ENCODE results near the gene TBC1D20. TPM values are rescaled to one million over a fixed set of nuclear protein-coding genes. Genes with fewer than 3 reads are reported as not detected.

TBC1D20 gene
- total RNA-seq, 1 experiment from 2014 or later, result 42.1 TPM

DNA sequence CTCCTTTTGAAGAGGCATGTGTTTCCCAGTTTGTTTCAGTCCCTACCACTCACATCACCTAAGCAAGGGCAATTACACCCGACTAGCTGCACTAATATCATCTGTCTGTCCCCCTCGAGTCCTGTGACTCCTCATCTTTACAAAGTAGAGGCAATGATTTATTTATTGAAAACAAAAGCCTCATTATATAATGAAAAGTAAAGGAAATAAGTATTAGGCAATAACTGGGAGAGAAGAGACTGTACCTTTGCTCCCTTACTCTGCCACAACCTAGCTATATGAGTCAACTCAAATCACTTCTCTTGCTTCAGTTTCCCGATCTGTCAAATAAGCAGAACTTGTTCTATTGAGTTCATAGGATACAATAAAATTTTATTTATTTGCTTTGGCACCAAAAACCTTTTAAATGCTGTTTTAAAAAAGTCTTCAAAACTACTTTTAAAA lies 42.3 kb upstream of the TBC1D20 start:
- Histone ChIP-seq H3K27me3 (ENCODE audit: control insufficient read depth, insufficient read depth, low read length) (no peaks in the 10 kb centered on the region), H3K9me3 (ENCODE audit: control insufficient read depth, insufficient read depth, low read depth, low read length) (no peaks in the 10 kb centered on the region), H3K27ac (ENCODE audit: low read length) (no peak overlapping the region), H3K4me3 (ENCODE audit: low read depth in 2 of 2, low read length in 2 of 2) (no peak overlapping the region), H3K4me1 (ENCODE audit: control insufficient read depth, insufficient read depth, low read length) (no peaks in the 10 kb centered on the region), H3K36me3 (ENCODE audit: control insufficient read depth, insufficient read depth, low read length) (peaks cover 40% of the 10 kb centered on the region)
- intact Hi-C loops (cut with micrococcal nuclease; ENCODE audit: unreplicated experiment), result no loop called here
- TF ChIP-seq TCF7L2 (IDR thresholded peaks at IDR 0.05; ENCODE audit: low read depth, low read length) (no peak), SIN3A (IDR thresholded peaks at IDR 0.05; ENCODE audit: borderline replicate concordance, insufficient read depth, low read depth, low read length) (no peak), POLR2AphosphoS5 (IDR thresholded peaks at IDR 0.05; ENCODE audit: low read depth, low read length) (no peak)
- TF ChIP-seq, protein P1, sequence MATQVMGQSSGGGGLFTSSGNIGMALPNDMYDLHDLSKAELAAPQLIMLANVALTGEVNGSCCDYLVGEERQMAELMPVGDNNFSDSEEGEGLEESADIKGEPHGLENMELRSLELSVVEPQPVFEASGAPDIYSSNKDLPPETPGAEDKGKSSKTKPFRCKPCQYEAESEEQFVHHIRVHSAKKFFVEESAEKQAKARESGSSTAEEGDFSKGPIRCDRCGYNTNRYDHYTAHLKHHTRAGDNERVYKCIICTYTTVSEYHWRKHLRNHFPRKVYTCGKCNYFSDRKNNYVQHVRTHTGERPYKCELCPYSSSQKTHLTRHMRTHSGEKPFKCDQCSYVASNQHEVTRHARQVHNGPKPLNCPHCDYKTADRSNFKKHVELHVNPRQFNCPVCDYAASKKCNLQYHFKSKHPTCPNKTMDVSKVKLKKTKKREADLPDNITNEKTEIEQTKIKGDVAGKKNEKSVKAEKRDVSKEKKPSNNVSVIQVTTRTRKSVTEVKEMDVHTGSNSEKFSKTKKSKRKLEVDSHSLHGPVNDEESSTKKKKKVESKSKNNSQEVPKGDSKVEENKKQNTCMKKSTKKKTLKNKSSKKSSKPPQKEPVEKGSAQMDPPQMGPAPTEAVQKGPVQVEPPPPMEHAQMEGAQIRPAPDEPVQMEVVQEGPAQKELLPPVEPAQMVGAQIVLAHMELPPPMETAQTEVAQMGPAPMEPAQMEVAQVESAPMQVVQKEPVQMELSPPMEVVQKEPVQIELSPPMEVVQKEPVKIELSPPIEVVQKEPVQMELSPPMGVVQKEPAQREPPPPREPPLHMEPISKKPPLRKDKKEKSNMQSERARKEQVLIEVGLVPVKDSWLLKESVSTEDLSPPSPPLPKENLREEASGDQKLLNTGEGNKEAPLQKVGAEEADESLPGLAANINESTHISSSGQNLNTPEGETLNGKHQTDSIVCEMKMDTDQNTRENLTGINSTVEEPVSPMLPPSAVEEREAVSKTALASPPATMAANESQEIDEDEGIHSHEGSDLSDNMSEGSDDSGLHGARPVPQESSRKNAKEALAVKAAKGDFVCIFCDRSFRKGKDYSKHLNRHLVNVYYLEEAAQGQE (IDR thresholded peaks at IDR 0.05; ENCODE audit: insufficient read depth in 1 of 2, low read depth in 2 of 2, low read length in 1 of 2), result no peak
- TF ChIP-seq, protein P2, sequence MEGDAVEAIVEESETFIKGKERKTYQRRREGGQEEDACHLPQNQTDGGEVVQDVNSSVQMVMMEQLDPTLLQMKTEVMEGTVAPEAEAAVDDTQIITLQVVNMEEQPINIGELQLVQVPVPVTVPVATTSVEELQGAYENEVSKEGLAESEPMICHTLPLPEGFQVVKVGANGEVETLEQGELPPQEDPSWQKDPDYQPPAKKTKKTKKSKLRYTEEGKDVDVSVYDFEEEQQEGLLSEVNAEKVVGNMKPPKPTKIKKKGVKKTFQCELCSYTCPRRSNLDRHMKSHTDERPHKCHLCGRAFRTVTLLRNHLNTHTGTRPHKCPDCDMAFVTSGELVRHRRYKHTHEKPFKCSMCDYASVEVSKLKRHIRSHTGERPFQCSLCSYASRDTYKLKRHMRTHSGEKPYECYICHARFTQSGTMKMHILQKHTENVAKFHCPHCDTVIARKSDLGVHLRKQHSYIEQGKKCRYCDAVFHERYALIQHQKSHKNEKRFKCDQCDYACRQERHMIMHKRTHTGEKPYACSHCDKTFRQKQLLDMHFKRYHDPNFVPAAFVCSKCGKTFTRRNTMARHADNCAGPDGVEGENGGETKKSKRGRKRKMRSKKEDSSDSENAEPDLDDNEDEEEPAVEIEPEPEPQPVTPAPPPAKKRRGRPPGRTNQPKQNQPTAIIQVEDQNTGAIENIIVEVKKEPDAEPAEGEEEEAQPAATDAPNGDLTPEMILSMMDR (IDR thresholded peaks at IDR 0.05), result no peak
- no TSS peak for BruUV-seq (replicated peaks)
- in situ Hi-C loops (cut with HindIII; ENCODE audit: low pct_unique_long_range_greater_than_20kb, low sequenced_read_pairs), result no loop called here
- ATAC-seq (no peak), DNase-seq (ENCODE audit: low read depth, low spot score) (no peak)
- POLR2A ChIA-PET, result no interaction called here
- CTCF ChIA-PET, result no interaction called here

DNA sequence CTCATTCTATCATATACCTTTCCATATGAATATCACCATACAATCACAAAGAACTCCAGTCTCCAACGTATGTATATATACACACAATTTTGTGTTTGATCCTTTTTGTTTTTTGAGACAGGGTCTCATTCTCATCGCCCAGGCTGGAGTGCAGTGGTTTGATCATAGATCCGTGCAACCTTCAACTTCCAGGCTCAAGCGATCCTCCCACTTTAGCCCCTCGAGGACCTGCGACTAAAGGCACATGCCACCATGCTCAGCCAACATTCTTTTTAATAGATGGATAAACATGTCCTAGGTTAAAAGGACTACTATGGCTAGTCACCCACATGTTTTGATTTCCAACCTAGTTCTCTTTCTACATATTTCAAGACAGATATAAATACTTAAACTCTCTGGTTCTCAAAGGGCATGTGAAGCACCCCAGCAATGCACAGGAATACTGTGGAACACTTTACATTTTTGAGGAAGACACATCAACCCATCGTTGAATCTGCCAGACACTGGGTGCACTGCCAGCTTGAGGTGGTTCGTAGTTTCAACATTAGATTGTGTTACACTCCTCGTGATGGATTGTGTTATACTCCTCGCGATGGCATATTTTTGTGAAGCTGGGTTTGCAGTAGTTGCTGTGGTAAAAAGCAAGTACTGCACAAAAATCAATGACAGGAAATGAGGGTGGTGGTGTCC lies 40.9 kb upstream of the TBC1D20 start:
- no peak overlapping the region for H3K27ac ChIP-seq (ENCODE audit: low read length)
- in situ Hi-C loops (cut with HindIII; ENCODE audit: low pct_unique_long_range_greater_than_20kb, low sequenced_read_pairs) (no loop called here), intact Hi-C loops (cut with micrococcal nuclease; ENCODE audit: unreplicated experiment) (no loop called here)
- no peak for DNase-seq (ENCODE audit: low read depth, low spot score)
- no peak for TF ChIP-seq POLR2AphosphoS5 (IDR thresholded peaks at IDR 0.05; ENCODE audit: low read depth, low read length)
- TF ChIP-seq, protein P2 (IDR thresholded peaks at IDR 0.05), result no peak
- no peaks in the 10 kb centered on the region for H3K9me3 ChIP-seq (ENCODE audit: control insufficient read depth, insufficient read depth, low read depth, low read length)
- ChIA-PET POLR2A (interaction anchor here (0.6 kb wide), 1 partner anchor 41 kb away, joined by 4 read pairs; the partner anchor contains the start of gene TBC1D20), CTCF (no interaction called here)
- peaks cover 49% of the 10 kb centered on the region for H3K36me3 ChIP-seq (ENCODE audit: control insufficient read depth, insufficient read depth, low read length)
- no peak overlapping the region for H3K4me3 ChIP-seq (ENCODE audit: low read depth in 2 of 2, low read length in 2 of 2)
- BruUV-seq (replicated peaks), result no TSS peak
- H3K4me1 ChIP-seq (ENCODE audit: control insufficient read depth, insufficient read depth, low read length), result no peaks in the 10 kb centered on the region
- ATAC-seq, result no peak
- H3K27me3 ChIP-seq (ENCODE audit: control insufficient read depth, insufficient read depth, low read length), result no peaks in the 10 kb centered on the region
